Measurements from ENCODE around the gene HES6.
A peak's percentile ranks its signal among the peaks of the same experiment; 100 is the strongest.

The HES6 gene

DNA sequence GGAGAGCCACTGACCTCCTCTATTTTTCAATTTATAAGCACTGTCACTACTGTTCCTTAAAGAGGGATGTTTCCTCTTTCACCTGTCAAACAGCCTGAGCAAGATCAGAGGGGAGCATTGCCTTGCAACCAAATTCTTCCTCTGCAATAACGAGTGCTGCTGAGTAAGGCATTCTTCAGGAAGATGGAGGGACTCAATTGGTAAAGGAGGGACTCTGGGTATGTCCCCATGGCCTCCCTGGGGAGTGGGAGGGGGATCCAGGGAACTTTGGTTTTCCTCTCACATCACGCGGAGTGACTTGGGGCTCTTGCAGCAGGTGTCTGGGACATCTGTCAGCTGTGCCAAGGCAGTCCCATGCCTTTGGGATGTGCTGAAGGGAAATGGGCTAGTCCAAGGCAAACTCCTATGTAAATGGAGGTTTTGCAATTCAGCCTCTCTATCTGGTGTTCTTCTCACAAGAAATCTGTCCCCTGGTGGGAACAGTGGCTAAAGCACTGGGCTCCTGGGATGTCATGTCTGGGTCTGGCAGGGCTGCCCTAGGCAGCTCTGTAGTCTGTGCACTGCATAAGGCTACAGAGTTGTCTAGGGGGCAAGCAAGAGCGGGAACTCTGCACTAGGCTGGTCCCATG is 14.4 kb upstream of the HES6 start:
- DNase-seq (ENCODE audit: low read depth), result no peak

- DNase-seq (ENCODE audit: low read depth), result no peak
These were observed 13.2 kb upstream of the HES6 start for GRCh38 chr2:238252766-238253630.

GRCh38 chr2:238251986-238252385 is 12.1 kb upstream of the HES6 start:
- no peak for DNase-seq (ENCODE audit: low read depth)

DNA sequence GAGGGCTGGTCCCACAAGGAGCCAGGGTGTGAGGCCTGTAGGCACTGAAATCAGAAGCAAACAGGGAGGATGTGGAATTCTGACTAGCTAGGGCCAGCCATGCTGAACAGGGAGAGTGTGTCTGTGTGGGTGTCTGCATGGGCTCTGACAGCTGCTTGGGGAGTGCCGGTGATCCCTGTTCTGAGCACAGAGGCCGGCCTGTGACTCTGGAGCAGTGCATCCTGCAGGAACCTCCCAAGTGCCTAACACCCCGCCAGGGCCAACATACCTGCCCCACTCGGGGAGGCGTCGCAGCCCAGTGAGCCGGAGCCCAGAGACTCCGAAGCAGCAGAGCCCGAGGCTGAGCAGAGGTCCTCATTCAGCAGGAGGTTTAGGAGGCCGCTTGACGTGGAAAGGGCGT is 11.5 kb upstream of the HES6 start:
- no peak for DNase-seq (ENCODE audit: low read depth)

DNA sequence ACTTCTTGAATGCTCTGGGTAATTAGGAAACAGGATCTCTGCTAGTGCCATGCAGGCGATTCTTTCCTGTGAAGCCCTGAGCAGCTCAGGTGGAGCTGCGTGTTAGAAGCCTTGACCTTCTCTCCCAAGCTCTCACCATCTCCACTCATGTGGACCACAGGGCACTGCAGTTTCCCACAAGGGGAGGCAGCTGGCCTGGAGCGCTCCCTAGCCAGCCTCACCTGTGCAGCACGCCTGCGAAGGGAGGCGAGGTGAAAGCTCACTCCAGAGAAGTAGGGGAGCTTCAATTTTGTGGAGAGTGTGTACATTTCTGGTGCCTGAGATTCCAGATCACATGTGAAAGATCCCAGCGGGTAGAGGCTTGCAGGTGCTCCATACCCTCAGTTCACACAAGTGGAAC is 11.1 kb upstream of the HES6 start:
- DNase-seq (ENCODE audit: low read depth), result no peak

- no peak for DNase-seq (ENCODE audit: low read depth)
These were observed 8.1 kb upstream of the HES6 start for GRCh38 chr2:238247841-238248453.

GRCh38 chr2:238247002-238247822 is 7.4 kb upstream of the HES6 start:
- no peak for DNase-seq (ENCODE audit: low read depth)

DNA sequence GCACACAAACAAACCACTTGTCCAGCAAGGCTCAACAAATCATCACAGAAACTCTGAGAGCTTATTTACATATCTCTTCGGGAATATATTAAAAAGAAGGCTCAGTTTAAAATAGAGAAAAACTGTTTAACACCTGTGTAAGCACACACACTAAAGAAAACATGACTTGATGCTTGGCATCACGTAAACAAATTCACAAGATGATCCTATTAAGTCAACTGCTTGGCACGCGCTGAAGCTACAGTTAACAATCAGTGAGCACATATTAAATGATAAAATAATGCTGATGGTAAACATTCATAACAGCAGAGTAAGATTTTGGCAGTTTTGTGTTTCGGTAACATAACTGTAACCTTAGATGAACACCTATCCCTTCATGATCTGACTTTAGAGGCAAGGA is 4.3 kb upstream of the HES6 start:
- DNase-seq (ENCODE audit: low read depth), result no peak

- no peak for DNase-seq (ENCODE audit: low read depth)
These were observed 3.7 kb upstream of the HES6 start for GRCh38 chr2:238243496-238244076.

- no peak for DNase-seq (ENCODE audit: low read depth)
These were observed 3.1 kb upstream of the HES6 start for GRCh38 chr2:238242731-238243495.

DNA sequence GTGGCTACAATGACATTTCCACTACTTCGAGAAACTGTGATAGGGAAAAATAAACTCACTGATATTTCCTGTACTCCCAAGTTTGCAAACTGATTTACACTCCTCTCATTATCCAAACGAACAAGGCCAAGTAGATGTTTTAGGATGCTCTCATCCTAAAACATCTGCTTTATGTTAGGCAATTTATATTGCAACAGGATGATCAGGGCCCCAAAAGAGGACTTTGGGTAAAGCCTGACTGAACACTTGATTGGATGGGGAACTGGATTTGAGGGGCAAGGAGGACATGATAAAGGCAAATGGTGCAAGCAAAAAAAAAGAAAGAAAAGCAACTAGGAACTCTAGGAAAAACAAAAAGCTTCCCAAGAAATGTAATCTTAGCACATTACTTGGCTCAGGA is 2.1 kb upstream of the HES6 start:
- no peak for DNase-seq (ENCODE audit: low read depth)

GRCh38 chr2:238240757-238241711 is 1.2 kb upstream of the HES6 start:
- no peak for DNase-seq (ENCODE audit: low read depth)

DNA sequence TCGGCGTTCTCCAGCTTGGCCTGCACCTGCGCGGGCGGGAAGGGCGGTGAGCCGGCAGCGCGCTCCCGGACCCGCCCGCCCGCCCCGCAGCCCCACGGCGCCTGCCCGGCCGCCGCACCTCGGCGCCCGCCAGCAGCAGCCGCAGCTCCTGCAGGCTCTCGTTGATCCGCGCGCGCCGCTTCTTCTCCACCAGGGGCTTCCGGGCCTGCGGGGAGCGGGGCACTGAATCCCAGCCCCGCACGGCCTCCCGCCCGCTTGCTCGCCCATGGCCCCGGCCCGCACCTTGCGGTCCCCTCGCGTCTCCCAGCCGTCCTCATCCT is 335 bp downstream of the HES6 start:
- DNase-seq (ENCODE audit: low read depth), result no peak

DNA sequence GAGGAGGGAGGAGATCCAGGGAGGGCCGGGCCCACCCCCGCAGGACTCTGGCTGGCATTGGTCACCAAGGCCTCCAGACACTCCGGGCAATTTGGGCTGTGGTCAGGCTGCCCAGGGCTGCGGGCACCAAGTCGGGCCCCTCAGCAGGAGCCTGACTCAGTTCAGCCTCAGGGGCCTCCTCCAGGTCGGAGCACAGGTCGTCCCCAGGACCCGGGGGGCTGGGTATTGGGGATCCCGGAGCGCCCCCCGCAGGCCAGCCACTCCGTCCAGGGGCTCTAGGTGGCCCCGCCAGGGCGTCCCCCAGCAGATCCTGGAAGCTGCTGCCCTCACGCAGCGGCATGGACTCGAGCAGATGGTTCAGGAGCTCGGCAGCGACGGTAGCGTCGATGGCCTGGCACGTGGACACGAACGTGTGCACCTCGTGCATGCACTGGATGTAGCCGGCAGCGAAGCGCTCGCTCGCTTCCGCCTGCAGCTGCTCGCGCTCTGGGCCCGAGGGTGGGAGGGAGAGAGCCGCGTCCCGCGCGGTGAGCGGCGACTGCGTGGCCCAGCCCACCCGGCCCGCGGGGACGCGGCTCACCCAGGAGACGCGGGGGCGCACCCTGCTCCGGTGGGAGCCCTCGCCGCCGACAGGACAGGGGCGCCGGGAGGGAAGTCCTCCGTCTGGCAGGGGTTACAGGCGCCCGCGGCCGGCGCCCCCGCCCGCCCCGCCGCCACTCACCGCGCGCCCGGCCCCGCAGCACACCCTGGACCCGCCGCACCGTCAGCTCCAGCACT is 884 bp downstream of the HES6 start:
- DNase-seq (ENCODE audit: low read depth), result no peak

DNA sequence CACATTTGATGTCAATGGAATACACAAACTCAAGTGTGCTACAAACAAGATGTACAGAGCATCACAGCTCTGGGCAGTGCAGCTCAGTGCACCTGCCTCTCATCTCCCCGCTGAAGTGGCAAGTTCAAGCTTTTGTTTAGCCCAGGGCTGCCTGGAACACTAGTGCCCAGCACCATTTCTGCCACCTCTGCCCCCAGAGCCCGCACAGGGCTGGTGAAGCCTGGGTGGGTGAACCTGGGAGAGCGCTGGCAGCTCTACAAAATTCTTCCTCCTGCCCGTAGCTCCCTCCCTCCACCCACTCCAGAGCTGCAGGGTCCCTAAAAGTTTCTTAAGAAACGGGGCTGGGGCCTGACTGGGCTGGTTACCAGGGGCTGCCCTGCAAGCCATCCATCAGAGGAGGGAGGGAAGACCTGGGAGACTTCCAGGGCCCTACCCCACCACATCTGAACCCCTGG is 1.5 kb downstream of the HES6 start:
- DNase-seq (ENCODE audit: low read depth), result no peak

- DNase-seq (ENCODE audit: low read depth), result no peak
These were observed 2.3 kb downstream of the HES6 start for GRCh38 chr2:238237431-238238135.

GRCh38 chr2:238236571-238236970 is 3.3 kb downstream of the HES6 start:
- DNase-seq (ENCODE audit: low read depth), result no peak

DNA sequence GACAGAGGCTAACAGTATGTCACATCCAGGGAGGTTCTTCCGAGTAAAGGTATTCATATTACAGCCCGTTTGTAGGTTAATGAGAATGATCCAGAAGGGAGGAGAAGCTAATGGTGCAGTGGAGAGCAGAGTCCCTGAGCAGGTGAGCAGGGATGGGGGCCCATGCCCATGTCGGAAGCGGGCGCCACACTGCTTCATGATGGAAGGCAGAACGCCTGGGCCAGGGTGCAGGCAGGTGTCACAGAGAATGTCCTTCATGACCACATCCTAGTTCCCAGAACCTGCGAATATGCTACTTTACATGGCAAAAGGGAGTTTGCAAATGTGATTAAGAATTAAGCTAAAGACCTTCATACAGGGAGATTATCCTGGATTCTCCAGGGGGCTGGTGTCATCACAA is 4.0 kb downstream of the HES6 start:
- DNase-seq (ENCODE audit: low read depth), result no peak

- DNase-seq (ENCODE audit: low read depth), result peak; percentile 81
These were observed 4.5 kb downstream of the HES6 start for GRCh38 chr2:238235331-238235732.
